HepG2 (cell line): ENCODE results near the gene PIGN. TPM values are rescaled to one million over a fixed set of nuclear protein-coding genes. Genes with fewer than 3 reads are reported as not detected.

Source experiments
- GFI1 ChIP-seq: sonication (generic); formaldehyde crosslinking; IDR thresholded peaks from 2 replicates; pipeline ENCODE4 v1.5.0; 2020; ENCODE audit warnings: missing genetic modification reagents, mild to moderate bottlenecking, borderline replicate concordance
- KLF12 ChIP-seq: sonication (generic); formaldehyde crosslinking; IDR thresholded peaks from 2 replicates; pipeline ENCODE4 v1.4.0; 2020; ENCODE audit warnings: missing genetic modification reagents, borderline replicate concordance
- MTERF4 ChIP-seq: sonication (generic); formaldehyde crosslinking; IDR thresholded peaks from 2 replicates; pipeline ENCODE4 v1.8.0; 2023; ENCODE audit warnings: mild to moderate bottlenecking, missing genetic modification reagents
- ZNF160 ChIP-seq: sonication (generic); formaldehyde crosslinking; IDR thresholded peaks from 2 replicates; pipeline ENCODE4 v1.8.0; 2022; ENCODE audit warnings: mild to moderate bottlenecking, inconsistent platforms, missing genetic modification reagents
- polyA plus RNA-seq, 8 experiments: library from polyadenylated mRNA; depleted of rRNA in 3 of 8; stranded (reverse) in 7 of 8; unstranded in 1 of 8; fragments of >200 nt; fragmentation: Illumina TruSeq in 4 of 8; extraction: Trizol in 4 of 8; gene quantifications; 2 replicates each; pipeline versions ENCODE4 v1.2.1 to v1.2.3, GENCODE V29; 2011 to 2016; ENCODE audit warnings: low read depth in 4 of 8, missing spikeins in 1 of 8, mixed read lengths in 1 of 8; ENCODE audit not compliant: insufficient read depth in 1 of 8
- total RNA-seq, 5 experiments: library from RNA; depleted of rRNA; stranded (reverse); fragments of >200 nt; fragmentation: Illumina TruSeq; extraction: Trizol; gene quantifications; 2 replicates each; pipeline ENCODE4 v1.2.3, GENCODE V29; 2016; ENCODE audit warnings: low read depth in 1 of 5
- TF ChIP-seq, protein P1 (sequence below): sonication (generic); formaldehyde crosslinking; IDR thresholded peaks from one replicate; pipeline ENCODE4 v1.5.1; 2020; ENCODE audit warnings: mild to moderate bottlenecking, missing genetic modification reagents; ENCODE audit errors: not compliant biosample characterization
- TF ChIP-seq, protein P2 (sequence below): sonication (generic); formaldehyde crosslinking; IDR thresholded peaks from 2 replicates; pipeline ENCODE4 v1.4.0; 2020; ENCODE audit warnings: missing genetic modification reagents
- TF ChIP-seq, protein P3 (sequence below): sonication (generic); formaldehyde crosslinking; IDR thresholded peaks from 2 replicates; pipeline ENCODE4 v1.5.1; 2020; ENCODE audit warnings: missing genetic modification reagents, mild to moderate bottlenecking, borderline replicate concordance

PIGN gene
- total and polyA plus RNA-seq, 2 of the 13 experiments (the other 11 are each of a cell fraction or from before 2014, with no cell fraction given): 15.5 to 33.6 TPM

DNA sequence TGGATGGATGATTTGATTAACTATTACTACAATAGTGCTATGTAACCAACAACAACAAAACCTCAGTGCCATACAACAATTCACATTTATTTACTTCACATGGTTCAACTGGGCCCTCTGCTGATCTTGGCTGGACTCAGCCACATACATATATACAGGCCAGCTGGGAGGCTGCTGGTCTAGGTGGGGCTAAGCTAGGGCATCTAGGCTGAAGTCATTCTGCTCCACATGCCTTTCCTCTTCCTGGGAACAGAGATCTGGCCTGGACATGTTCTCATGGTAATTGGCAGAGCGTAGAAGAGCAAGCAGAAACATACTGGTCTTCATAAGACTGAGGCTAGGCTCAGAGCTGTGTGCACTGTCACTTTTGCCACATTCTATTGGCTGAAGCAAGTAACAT is 191.2 kb downstream of the PIGN start (continued):
- TF ChIP-seq, protein P1, sequence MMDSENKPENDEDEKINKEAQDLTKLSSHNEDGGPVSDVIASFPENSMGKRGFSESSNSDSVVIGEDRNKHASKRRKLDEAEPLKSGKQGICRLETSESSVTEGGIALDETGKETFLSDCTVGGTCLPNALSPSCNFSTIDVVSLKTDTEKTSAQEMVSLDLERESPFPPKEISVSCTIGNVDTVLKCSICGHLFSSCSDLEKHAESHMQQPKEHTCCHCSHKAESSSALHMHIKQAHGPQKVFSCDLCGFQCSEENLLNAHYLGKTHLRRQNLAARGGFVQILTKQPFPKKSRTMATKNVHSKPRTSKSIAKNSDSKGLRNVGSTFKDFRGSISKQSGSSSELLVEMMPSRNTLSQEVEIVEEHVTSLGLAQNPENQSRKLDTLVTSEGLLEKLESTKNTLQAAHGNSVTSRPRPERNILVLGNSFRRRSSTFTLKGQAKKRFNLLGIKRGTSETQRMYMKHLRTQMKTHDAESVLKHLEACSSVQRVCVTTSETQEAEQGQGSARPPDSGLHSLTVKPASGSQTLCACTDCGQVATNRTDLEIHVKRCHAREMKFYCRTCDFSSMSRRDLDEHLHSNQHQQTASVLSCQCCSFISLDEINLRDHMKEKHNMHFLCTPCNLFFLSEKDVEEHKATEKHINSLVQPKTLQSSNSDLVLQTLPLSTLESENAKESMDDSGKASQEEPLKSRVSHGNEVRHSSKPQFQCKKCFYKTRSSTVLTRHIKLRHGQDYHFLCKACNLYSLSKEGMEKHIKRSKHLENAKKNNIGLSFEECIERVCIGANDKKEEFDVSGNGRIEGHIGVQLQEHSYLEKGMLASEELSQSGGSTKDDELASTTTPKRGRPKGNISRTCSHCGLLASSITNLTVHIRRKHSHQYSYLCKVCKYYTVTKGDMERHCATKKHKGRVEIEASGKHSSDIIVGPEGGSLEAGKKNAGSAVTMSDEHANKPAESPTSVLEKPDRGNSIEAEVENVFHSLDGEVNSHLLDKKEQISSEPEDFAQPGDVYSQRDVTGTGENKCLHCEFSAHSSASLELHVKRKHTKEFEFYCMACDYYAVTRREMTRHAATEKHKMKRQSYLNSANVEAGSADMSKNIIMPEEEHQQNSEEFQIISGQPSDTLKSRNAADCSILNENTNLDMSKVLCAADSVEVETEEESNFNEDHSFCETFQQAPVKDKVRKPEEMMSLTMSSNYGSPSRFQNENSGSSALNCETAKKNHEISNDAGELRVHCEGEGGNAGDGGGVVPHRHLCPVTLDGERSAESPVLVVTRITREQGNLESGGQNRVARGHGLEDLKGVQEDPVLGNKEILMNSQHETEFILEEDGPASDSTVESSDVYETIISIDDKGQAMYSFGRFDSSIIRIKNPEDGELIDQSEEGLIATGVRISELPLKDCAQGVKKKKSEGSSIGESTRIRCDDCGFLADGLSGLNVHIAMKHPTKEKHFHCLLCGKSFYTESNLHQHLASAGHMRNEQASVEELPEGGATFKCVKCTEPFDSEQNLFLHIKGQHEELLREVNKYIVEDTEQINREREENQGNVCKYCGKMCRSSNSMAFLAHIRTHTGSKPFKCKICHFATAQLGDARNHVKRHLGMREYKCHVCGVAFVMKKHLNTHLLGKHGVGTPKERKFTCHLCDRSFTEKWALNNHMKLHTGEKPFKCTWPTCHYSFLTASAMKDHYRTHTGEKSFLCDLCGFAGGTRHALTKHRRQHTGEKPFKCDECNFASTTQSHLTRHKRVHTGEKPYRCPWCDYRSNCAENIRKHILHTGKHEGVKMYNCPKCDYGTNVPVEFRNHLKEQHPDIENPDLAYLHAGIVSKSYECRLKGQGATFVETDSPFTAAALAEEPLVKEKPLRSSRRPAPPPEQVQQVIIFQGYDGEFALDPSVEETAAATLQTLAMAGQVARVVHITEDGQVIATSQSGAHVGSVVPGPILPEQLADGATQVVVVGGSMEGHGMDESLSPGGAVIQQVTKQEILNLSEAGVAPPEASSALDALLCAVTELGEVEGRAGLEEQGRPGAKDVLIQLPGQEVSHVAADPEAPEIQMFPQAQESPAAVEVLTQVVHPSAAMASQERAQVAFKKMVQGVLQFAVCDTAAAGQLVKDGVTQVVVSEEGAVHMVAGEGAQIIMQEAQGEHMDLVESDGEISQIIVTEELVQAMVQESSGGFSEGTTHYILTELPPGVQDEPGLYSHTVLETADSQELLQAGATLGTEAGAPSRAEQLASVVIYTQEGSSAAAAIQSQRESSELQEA (CRISPR knock-in tag): no peak
- TF ChIP-seq ZNF160 (CRISPR knock-in tag): no peak
- TF ChIP-seq, protein P2, sequence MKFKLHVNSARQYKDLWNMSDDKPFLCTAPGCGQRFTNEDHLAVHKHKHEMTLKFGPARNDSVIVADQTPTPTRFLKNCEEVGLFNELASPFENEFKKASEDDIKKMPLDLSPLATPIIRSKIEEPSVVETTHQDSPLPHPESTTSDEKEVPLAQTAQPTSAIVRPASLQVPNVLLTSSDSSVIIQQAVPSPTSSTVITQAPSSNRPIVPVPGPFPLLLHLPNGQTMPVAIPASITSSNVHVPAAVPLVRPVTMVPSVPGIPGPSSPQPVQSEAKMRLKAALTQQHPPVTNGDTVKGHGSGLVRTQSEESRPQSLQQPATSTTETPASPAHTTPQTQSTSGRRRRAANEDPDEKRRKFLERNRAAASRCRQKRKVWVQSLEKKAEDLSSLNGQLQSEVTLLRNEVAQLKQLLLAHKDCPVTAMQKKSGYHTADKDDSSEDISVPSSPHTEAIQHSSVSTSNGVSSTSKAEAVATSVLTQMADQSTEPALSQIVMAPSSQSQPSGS (CRISPR knock-in tag): no peak
- TF ChIP-seq KLF12 (CRISPR knock-in tag): no peak
- TF ChIP-seq MTERF4 (CRISPR knock-in tag): no peak
- TF ChIP-seq GFI1 (CRISPR knock-in tag): no peak
- TF ChIP-seq, protein P3, sequence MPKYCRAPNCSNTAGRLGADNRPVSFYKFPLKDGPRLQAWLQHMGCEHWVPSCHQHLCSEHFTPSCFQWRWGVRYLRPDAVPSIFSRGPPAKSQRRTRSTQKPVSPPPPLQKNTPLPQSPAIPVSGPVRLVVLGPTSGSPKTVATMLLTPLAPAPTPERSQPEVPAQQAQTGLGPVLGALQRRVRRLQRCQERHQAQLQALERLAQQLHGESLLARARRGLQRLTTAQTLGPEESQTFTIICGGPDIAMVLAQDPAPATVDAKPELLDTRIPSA (CRISPR knock-in tag): no peak
